NOMO-1 treated with DMSO at 0.1 percent for 48 hours (cell line): Measurements from ENCODE around the gene GAPDHS.

ENCODE experiments used
- DNase-seq: peaks from one replicate; lab custom pipeline; 2025; ENCODE audit not compliant: unreplicated experiment; lab: John Stamatoyannopoulos, UW

GAPDHS gene

DNA sequence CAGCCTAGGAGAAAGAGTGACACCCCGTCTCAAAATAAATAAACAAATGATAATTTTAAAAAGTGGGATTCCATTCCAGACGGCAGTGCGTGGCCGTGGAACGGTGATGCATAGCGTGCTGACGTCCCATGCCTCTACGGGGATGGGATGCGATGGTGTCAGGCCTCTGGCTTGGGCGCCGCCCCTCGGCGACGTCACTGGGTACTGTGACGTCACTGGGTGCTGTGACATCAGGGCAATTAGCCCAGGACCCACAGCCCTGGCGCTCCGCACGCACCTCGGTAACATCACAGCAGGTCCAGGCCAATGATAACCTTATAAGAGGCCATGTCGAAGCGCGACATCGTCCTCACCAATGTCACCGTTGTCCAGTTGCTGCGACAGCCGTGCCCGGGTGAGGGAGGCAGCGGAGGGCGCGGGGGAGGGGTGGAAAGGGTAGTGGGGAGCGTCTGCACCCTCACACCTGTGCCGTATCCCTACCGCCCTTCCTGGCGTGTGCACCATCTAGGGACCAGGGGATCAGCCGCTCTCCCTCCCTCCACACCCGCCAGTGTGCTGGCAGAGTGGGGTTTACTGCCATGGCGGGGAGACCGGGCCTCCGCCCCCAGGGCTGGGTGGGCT, at the start of gene GAPDHS:
GAPDHS (plus strand) TSS at position 256 of the 621 bp plus-strand sequence; CDS start at position 328, 72 bp downstream.
- DNase-seq = no peak

DNA sequence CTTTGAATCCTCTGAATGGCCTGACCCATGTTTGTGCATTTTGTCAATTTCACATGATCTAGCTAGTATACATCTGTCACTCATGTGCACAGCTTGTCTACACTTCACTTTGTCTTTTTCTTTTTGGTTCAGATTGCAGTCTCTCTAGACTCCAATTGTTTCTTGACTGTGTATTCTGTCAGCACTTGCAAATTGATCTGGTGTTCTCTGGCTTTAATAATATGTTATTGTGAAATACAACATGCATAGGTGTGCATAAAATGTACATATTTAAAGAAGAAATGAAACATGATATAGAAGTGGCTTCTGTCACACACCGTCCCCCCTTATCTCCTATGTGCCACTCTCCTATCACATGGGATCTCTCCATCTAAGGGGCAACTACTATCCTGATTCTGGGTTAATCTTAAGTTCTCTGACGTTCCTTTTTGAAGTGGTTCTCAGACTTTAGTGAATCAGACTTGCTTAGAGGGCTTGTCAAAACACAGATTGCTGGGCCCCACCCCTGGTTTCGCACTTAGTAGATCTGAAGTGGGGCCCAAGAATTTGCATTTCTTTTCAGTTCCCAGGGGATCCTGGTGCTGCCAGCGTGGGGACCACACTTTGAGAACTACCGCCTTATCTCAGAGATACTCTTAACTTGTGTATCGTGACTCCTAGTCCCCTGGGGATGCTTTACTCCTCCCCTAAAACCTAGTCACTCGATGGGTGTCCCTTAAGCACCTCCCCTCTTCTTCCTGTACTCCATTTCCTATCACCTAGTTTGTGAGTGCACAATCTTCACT, 48.8 kb upstream of the GAPDHS start:
- no peak for DNase-seq

DNA sequence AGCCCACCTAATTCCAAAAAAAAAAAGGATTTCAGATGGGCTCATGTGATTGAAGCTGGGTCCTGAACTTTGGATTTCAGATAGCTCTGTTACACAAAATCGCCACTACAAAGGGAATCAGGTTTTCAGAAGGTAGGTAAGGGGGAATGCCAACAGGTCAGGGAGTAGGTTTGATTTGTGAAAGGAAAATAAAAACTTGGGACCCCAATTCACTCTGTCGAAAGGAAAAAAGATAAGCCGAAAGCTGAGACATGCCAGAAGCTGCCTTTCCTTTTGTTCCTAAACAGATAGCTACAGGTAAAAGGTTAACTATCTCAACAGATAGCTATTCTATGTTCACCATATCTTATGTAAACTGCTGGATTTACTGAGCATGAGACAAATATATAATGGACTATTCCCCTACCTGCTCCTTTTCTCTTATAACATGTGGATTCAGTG, 47.0 kb upstream of the GAPDHS start:
- DNase-seq = no peak

DNA sequence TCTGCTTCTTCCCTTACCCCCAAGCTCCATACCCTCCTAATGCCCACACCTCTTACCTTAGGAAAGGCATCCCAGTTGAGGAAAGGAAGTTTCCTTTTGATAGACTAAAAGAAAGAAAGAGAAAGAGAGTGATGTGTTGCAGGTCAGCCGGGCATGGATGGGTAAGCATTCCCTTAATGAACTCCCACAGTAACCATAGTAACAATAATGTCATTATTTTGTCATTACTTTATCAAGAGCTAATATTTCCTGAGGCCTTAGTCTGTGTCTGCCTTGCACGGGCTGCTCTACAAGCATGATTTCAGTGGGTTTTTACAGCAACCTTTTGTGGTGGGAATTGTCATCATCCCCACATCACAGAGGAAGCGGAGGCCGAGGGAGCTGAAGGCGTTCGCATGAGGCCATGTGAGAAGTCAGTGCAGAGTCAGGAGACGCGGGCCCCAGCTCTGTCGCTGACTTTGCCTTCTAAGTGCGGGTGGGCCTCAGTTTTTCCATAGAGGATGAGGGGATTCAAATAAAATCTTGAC, 45.5 kb upstream of the GAPDHS start:
- DNase-seq = no peak

DNA sequence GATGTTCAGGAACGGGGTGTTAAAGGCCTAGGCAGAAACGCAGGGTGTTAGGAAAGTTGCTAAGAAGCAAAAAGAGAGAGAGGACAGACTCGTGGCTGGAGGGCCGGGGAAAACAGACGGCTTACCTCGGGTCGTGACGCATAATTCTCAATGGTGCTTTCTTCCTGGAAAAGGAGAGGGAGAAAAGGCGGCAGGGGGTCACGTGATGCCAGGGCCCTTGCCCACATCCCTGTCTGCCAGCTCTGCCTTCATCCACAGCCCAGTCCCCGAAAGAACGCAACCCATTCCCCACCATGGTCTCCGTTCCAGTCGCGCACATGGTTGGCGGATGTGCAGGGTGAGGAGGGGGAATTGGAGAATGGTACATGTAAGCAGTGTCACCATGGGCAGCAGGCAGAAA, 44.6 kb upstream of the GAPDHS start:
- no peak for DNase-seq

DNA sequence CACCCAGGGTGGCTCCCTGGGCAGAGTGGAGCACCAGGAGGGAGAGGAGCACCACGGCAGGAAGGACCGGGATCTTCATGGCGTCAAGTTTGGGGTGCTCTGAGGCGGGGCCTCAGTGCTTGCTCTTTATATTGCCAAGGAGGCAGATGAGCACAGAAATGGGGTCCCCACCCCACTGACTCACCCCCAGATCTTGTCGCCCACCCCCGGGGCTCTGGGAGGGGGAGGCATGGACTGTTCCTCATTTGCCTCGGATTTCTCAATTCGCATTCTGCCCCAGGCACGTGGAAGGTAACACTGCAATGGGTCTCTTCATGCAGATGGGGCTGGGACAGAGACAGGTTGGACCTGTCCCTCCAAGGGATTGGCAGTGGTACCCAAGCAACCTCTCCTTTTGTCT, 42.9 kb upstream of the GAPDHS start, which contains the start of gene KRTDAP:
KRTDAP (minus strand) TSS at position 101 of the 400 bp plus-strand sequence; CDS start at position 79, 22 bp downstream.
- DNase-seq = no peak

DNA sequence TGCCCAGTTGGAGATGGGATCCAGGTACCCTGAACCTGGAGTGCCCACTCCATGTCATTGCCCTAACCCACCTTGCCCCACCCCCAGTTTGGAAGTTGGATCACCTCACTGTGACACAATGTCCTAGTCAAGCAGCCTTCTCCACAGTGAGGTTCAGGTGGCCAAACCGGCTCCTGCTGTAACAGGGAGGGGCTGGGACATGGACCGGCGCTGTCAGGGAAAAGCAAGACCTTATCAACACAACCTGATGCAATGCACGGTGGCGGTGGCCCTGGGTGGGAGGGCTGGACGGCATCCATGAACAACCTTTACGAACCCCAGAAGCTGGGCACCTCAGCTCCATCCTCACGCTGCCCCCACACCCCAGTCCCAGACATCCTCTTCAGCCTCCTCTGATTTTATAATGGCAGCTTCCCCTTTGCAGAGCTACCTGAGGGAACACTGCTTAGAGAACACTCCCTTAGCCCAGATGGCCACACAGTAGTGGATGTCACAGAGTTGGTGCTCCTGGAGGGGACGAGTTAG, 41.4 kb upstream of the GAPDHS start:
- no peak for DNase-seq

DNA sequence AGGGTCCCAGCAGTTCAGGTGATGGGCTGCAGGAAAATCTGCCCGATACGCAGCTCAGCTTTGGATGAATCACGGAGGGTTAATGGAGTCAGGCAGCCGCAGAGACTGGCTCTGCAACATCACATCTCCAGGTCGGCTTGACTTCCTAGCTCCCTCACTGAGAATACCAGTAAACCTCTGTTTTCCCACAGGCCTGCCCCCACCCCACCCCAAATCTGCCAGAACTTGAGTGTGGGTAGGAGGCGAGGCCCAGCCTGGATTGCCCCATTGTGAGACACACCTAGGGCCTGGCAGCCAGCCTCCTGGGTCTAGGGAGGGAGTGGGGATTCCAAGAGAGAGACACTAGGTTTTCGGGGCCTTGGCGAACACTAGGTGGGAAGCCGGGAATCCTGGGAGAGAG, 39.3 kb upstream of the GAPDHS start:
- no peak for DNase-seq

DNA sequence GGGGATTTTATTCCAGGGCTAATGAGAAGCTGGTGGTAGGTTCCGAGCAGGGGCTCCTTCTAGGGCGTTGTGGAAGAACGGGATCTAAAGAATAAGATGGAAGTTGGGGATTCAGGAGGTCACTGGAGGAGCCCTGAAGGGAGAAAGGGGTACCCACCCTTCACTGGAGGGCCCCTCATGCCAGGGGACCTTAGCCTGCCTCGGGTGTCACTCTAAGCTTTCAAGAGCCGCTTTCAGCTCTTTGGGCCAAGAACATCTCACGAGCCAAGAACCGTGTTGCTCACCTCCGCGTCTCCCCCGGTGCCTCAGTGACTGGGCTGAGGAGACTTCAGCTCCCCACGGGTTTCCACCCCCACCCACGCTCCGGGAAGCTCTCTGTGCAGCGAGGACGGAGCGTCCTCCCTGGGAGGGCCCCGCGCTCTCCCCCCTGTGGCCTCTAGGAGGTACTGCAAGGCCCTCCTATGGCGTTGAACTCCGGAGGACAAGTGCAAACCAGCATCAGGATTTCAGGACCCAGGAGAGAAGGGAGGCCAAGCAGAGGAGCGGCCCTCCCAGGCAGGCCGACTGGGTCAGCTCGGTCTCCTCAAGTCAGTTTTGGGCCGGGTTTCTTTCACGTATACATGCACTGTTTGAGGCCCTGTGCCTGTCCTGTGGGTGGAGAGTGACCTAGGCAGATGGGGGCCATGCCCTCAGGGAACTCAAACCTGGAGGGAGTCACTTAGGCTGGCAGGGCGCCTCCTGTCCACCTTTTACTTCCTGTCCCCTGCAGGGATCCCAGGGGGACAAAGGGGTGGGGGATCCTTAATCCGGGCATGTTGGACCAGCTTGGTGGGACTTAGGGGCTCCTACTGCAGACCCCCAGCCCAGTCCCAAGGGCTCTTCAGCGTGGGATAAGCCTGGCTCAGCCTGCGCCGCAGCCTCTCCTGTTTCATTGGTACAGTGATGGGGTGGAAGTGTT, 37.9 kb upstream of the GAPDHS start:
- DNase-seq = peak; percentile 46

DNA sequence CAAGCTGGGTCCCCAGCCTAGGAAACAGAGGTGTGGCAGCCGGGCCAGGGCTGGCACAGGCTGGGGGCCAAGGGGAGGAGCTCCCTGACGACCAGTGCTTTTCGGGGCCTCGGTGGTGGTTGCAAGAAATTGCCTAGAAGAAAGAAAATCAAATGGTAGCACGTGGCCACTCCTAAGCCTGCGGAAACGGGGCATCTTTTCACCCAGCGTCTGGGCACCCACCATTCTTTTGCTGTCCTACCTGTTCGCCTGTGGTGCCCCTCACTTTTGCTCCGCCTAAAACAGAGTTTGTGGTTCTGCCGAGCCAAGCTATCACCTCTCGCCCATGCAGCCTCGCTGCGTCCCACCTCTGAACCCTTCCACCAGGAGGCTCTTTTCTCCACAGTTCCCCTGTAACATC, 35.9 kb upstream of the GAPDHS start:
- DNase-seq = no peak

DNA sequence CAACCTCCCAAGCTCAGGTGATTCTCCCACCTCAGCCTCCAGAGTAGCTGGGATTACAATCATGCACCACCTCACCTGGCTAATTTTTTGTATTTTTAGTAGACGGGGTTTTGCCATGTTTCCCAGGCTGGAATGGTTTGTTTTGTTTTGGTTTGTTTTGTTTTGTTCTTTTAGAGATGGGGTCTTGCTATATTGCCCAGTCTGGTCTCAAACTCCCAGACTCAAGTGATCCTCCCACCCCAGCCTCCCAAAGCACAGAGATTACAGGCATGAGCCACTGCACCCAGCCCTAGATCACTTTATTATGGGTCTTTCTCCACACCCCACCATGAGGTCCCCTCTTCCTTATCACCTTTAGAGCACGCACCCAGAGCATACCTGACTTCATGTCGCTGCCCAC, 35.0 kb upstream of the GAPDHS start:
- no peak for DNase-seq

DNA sequence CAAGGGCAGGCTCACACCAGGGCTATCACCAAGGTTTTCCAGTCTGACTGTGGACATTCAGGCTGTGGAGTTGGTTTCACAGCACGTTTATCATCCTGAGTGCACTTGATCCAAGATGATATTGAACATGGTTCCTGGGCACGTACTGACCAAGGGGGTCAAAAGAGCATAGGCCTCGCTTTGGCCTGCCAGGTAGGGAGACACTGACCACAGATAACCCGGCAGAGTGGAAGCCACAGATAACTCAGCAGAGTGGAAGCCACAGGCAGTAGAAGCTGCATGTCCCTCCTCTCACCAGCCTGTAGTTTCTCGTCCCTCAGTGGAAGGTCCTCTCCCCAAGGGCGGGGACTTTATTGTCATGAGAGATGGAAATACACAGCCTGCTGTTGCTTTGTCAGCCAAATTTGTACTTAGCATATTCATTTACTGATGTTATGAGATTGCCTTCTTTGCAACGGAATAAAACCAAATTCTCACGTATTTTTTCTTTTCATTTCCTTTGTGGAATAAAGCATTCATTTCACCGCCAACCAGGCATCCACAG, 34.2 kb upstream of the GAPDHS start:
- no peak for DNase-seq

DNA sequence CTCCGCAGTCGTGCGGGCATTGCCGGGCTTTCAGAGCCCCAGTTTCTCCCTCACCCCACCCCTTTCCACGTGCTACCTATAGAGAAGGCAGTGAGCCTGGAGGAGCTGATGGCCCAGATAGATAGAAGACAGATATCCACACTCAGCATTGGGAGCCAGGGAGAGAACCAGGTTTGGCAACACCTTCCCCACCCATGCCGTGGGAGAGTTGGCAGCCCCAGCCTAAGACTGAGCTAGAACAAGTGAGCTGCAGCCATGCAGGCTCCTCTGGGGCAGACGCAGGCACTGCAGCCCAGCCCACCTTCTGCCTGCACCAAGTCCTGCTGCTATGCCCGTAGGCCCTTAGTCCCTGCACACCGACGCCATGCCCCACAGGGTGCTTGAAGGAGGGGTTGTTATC, 32.6 kb upstream of the GAPDHS start:
- DNase-seq = no peak

DNA sequence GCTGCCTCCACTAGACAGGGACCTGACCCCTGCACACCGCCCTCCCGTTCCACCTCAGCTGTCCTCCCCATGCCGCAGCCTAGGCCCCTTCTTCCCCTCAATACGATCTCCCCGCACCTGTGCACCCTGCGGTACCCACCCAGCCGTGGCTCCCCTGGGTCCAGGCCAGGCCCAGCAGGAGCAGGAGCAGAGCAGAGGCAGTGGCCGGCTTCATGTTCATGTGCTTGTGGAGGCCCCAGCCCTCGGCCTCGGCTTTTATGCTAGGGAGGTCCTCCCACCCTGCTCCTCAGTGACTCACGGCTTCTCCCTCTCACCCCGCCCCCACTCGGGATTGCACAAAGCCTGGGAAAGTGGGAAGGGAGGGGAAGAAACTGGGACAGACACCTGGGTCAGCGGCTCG, 31.6 kb upstream of the GAPDHS start:
- DNase-seq = no peak

DNA sequence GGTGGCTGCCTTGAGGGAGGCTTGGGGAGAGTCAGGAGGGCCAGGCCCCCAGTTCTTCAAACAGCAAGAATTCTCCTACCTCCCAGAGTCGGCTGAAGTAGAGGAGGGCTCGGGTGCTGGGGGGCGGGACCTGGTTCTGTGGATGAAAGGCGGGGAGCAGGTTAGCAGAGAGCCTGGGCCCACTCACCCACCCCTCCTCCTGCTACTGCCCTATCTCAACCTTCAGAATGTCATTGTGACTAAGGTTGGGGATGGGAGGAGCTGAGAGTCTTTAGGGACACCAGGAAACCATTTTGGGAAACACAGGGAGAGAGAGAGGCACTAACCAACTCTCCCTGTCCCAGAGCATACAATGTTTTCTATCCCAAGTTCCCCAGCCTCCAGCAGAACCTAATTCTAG, 30.5 kb upstream of the GAPDHS start:
- DNase-seq = no peak

DNA sequence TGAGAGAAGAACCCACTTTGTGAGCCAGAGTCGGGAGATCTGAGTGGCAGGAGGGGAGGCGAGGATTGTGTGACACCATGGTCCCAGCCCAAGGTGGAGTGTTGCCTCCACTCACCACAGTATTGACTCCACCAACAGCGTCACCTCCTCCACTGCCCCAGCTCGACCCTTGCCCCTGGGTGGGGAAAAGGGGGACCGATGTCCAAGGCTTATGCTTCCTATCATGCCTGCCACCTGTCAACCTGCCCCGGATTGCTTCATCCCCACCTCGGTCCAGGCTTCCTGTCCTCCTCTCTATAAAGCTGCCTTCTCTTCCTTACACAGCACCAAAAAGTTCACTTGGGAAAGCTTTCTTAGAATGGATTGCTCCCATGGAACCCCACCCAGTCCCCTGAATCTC, 27.2 kb upstream of the GAPDHS start:
- DNase-seq = no peak

DNA sequence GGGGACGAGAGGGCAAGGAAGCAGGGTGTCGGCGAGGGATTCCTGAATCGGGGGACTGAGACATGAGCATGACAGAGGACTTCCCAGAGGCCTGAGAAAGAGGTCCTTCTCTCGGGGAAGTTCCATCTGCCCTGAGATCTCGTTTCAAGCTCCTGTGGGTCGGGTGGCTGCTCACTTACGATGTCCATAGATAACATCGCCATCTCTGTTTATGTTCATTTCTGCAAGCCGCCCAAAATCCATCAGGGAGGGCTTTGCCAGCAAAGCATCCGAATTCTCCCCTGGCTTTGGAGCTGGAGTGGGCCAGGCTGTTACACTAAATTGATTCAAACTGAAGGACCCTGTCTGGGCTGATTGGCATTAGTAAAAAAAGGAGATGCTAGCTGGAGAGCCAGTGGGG, 25.7 kb upstream of the GAPDHS start:
- DNase-seq = no peak

DNA sequence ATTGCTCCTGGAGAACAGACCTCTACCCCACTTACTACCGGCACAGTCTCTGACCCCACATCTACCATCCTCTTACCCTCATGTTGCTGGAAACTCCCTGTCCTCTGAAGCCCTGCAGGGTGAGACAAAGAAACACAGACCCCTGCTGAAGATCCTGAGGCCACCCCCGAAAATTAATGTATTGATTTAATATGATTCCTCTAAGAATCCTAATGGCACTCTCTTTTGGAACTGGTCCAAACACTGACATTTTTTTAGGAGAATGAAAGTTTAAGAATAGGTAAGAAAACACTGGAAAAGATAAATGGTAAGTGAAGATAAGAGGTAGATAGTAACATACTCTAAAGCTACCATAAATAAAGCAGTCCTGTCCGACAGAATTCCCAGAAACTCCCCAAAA, 25.1 kb upstream of the GAPDHS start:
- no peak for DNase-seq

DNA sequence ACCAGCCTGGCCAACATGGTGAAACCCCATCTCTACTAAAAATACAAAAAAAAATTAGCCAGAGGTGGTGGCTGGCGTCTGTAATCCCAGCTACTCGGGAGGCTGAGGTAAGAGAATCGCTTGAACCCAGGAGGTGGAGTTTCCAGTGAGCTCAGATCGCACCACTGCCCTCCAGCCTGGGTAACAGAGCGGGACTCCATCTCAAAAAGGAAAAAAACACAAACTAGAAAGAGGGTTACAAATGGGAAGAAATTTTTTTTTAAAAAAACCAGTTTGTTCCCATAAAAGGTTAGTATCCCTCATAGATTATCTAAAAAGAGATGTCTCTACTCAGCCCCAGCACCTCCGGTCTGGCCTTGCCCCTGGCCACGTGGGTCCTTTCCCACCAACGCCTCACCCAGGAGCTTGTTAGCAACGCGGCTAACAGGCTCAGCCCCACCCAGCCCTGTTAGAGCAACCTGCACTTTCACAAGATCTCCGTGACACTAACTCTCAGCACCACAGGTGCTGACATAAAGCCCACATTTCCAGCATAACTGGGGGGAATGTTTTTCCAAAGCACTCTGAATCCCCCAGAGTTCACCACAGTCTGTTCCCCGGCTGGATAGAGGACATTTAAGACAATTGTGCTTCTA, 24.1 kb upstream of the GAPDHS start:
- no peak for DNase-seq
